T-helper 1 cell (primary cell): ENCODE results near the gene PODN.

Experiments used
- DNase-seq, 5 donors: peaks; one replicate each; pipeline ENCODE4 v3.0.0-alpha.2; 2012 to 2020

PODN gene

GRCh38 chr1:53091841-53092645 is 30.0 kb downstream of the PODN start:
- DNase-seq: no peak

GRCh38 chr1:53092659-53093450 is 30.8 kb downstream of the PODN start:
- DNase-seq: no peak

- no peak for DNase-seq
Measured at GRCh38 chr1:53093451-53093754, 31.4 kb downstream of the PODN start.

GRCh38 chr1:53093778-53094532 is 31.9 kb downstream of the PODN start:
- no peak for DNase-seq

GRCh38 chr1:53094533-53094919 is 32.5 kb downstream of the PODN start:
- DNase-seq: no peak

- no peak for DNase-seq
Measured at GRCh38 chr1:53104289-53104913, 42.4 kb downstream of the PODN start.

GRCh38 chr1:53107090-53107489 is 45.1 kb downstream of the PODN start:
- no peak for DNase-seq

- DNase-seq: no peak
Measured at GRCh38 chr1:53107570-53108322, 45.7 kb downstream of the PODN start.

GRCh38 chr1:53108646-53109580 is 46.9 kb downstream of the PODN start:
- DNase-seq: no peak

GRCh38 chr1:53110370-53111072 is 48.5 kb downstream of the PODN start:
- no peak for DNase-seq

GRCh38 chr1:53111073-53111556 is 49.1 kb downstream of the PODN start:
- DNase-seq: no peak

- no peak for DNase-seq
Measured at GRCh38 chr1:53111693-53112092, 49.7 kb downstream of the PODN start.

- DNase-seq: no peak
Measured at GRCh38 chr1:53112271-53112774, 50.3 kb downstream of the PODN start.

GRCh38 chr1:53112861-53113260 is 50.8 kb downstream of the PODN start:
- no peak for DNase-seq

GRCh38 chr1:53114090-53114489 is 52.1 kb downstream of the PODN start:
- DNase-seq: no peak

GRCh38 chr1:53114581-53115400 is 52.8 kb downstream of the PODN start:
- DNase-seq: no peak

GRCh38 chr1:53115403-53116306 is 53.6 kb downstream of the PODN start:
- no peak for DNase-seq

GRCh38 chr1:53116307-53116810 is 54.3 kb downstream of the PODN start:
- no peak for DNase-seq
